HG02981 (cell line): ENCODE data around the gene ABCD1.
"Not testable (repeated sequence)": the region's sequence is repeated elsewhere in the genome, so short reads cannot be mapped to it uniquely, and the experiment has no call there.

Experiments used
- ATAC-seq: cut with Tn5 transposase; IDR thresholded peaks from one replicate; pipeline ENCODE4 v1.9.1; 2021; ENCODE audit warnings: mild to moderate bottlenecking, moderate library complexity; ENCODE audit not compliant: unreplicated experiment

ABCD1 gene

DNA sequence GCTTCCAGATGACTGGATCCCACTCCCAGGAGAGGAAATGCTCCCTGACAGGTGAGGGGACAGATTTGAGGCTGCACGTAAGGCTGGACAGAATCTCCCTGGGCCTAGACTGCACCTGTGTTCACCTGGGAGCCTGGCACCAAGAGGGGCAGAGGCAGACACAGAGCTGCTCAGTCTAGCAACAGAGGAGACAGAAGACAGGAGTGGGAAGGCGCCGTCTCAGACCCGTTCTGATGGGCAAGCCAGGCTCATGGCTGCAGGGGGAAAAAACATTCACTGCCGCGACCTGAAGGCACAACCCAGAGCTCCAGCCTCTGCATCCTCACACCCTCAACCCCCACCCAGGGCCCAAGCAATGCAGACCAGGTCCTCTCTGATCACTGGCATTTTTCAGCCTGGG, 17.2 kb upstream of the ABCD1 start:
- ATAC-seq = no peak

- no peak for ATAC-seq
Measured at GRCh38 chrX:153708415-153708814, 16.2 kb upstream of the ABCD1 start.

- no peak for ATAC-seq
Measured at GRCh38 chrX:153709726-153710674, 14.7 kb upstream of the ABCD1 start.

DNA sequence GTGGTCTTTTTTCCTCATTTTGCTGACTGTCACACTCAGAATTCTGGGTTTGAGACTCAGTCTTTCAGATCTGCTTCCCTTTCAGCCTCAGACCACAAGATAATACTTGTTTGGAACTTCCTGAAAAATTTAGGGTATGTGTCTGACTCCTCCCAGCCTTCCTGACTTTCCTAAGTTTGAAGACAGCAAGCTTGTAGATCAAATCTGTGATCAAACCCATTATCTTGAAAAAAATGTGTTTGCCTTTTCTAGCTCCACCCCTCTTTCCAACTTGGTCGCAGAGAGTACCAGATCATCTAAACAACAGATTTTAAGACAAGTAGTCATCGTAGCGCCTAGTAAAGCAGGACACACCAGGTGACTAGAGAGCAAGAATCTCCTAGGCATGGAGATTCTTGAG, 10.4 kb upstream of the ABCD1 start:
- ATAC-seq = no peak

GRCh38 chrX:153717445-153717844, 7.2 kb upstream of the ABCD1 start:
- ATAC-seq = no peak

DNA sequence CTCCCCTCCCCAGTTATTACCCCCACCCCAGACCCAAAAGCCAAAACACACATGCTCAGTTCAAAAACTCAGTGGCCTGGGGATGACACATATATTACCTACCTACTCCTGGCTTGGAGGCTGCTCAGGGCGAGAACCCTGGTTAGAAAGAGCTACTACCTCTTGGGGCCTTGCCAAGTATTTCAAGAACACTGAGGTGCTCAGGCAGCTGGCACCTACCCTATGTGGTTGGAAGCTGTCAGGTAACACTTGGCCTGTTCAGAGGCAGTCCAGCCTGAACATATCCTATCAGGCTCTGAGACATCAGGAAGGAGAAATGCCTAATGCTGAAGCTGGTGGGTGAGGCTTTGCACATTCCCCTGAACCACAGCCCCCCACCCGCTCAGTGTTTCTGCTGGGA, 5.4 kb upstream of the ABCD1 start:
- no peak for ATAC-seq

DNA sequence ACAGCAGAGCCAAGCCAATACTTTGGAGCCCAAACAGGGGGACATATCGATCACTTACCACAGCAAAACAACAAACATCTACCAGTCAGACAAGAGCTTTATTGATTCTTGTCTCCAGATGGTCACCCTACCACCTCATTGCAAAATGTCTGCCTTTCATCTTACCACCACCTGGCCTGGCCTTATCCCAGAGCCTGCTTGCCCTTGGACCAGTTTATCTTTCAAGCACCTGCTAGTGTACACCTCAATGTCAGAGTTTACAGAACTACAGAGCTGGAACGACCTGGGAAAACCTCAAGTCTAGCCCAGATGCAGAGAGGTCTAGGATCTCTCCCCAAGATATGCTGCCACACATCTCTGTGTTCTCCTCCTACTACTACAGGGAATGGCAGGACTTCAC, 5.0 kb upstream of the ABCD1 start:
- ATAC-seq = no peak

GRCh38 chrX:153722704-153723350, 1.8 kb upstream of the ABCD1 start:
- ATAC-seq = no peak

DNA sequence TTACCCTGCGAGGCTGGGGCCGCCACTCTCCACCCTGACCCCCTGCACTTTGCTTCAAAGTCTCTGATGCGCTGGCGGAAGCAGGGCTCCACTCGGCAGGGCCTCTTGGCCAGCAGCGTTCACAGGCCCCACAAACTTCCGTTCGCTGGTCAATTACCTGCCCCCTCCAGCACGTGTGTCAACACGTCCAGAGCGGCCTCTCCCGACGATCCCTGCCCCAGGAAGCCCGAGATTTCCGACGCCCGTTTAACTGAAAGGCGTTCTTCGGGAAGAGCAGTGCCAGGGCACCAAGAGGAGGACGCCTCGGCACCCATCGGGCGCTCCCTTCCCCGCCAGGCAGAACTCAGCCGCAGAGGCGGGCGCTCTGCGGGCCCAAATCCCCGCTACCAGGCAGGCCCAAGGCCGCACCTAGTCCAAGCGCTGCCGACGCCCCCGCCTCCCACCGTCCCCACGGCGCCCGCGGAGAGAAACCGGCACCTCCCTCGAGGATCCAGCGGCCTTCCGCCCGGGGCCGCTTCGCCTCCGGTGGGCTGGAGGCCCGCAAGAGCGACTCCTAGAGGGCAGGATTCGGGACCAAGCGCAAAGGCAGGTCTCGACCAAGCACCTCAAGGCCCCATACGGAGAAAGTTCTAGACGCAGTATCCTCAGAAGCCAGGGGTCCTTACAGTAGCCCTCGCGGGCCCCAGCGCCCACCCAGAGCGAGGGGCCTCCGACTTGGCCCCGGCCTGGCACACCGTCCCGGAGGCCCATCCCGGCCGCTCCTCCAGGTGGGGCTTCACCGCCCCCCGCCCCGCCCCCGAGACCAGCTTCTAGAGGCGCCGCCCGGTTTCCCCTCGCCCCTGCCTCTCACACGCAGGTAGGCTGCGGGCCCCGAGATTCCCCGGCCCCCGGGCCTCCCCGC, 1.1 kb upstream of the ABCD1 start:
- ATAC-seq = peak; percentile 26

DNA sequence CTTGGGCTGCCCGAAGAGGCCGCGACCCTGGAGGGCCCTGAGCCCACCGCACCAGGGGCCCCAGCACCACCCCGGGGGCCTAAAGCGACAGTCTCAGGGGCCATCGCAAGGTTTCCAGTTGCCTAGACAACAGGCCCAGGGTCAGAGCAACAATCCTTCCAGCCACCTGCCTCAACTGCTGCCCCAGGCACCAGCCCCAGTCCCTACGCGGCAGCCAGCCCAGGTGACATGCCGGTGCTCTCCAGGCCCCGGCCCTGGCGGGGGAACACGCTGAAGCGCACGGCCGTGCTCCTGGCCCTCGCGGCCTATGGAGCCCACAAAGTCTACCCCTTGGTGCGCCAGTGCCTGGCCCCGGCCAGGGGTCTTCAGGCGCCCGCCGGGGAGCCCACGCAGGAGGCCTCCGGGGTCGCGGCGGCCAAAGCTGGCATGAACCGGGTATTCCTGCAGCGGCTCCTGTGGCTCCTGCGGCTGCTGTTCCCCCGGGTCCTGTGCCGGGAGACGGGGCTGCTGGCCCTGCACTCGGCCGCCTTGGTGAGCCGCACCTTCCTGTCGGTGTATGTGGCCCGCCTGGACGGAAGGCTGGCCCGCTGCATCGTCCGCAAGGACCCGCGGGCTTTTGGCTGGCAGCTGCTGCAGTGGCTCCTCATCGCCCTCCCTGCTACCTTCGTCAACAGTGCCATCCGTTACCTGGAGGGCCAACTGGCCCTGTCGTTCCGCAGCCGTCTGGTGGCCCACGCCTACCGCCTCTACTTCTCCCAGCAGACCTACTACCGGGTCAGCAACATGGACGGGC, 579 bp downstream of the ABCD1 start:
- no peak for ATAC-seq

- no peak for ATAC-seq
Measured at GRCh38 chrX:153725832-153726285, 1.2 kb downstream of the ABCD1 start.

DNA sequence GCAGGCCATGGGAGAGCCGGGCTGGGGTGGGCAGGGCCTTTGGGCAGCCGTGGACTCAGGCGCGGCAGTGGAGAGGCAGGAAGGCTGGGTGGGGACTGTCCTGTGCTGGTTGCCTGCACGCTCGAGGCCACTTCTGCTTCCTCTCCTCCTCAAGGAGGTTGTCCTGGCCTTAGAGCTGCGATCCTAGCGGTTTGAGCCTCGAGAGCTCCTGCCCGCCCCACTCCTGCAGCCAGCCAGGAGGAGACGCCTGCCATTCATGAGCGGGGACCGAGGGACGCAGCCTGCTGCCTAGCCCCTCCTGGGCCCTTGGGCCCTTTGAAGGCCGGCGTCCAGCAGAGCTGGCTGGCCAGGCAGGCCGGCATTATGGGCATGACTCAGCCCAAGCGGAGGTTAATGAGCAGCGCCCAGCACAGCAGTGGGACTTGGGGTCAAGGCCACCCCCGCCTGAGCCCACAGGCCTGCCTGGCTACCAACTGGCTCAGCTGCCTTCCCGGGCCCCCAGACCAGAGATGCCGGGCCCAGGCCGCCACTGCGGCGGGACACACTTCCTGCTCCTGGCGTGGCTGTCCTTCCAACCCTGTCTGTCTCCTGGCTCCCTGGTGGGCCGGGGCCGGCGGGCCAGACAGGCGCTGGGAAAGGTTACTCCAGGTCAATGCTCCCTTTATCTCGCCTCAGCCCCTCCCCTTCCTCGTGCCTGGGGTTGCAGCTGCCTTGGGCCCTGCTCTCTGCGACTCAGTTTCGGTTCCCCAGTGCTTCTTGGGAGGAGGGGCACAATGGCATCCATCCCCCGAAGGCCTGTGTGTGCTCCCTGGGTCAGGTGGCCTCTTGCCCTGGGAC, 1.8 kb downstream of the ABCD1 start:
- peak; percentile 48 for ATAC-seq

GRCh38 chrX:153727123-153727931, 2.7 kb downstream of the ABCD1 start:
- ATAC-seq = no peak

- ATAC-seq = no peak
Measured at GRCh38 chrX:153728095-153728494, 3.4 kb downstream of the ABCD1 start.

DNA sequence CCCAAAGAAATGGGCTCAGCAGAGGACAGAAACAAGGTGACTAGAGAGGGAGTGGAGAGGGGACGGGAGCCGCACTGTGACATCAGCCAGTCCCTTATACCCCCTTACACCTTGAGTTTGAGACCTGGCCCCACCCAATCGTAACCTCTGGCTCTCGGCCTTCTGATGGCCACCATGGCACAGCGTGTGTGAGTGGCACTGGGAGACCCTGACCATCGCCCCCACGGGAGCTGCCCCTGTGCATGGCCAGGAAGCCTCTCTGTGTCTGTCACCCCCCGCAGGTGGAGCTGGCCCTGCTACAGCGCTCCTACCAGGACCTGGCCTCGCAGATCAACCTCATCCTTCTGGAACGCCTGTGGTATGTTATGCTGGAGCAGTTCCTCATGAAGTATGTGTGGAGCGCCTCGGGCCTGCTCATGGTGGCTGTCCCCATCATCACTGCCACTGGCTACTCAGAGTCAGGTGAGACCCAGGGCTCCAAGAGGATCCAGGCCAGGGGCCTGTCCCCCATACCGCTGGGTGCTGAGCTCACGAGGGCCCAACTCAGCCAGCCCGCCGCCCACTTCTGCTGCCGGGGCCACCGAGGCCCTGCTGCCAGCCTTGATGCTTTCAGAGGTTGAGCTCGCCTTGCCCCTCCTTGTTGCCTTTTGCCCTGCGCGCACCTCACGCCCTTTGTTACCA, 4.4 kb downstream of the ABCD1 start:
- ATAC-seq = no peak

GRCh38 chrX:153730115-153730514, 5.5 kb downstream of the ABCD1 start:
- ATAC-seq = not testable (repeated sequence)

- no peak for ATAC-seq
Measured at GRCh38 chrX:153731117-153731844, 6.6 kb downstream of the ABCD1 start.
